ENCODE measurements around the gene CHST9. TPM values are rescaled to one million over a fixed set of nuclear protein-coding genes. Genes with fewer than 3 reads are reported as not detected.

Gene CHST9
- total RNA-seq, 1 donor from 2014 or later: 5.6 TPM

- intact Hi-C loops (cut with DNase I): no loop called here
- H3K27me3 ChIP-seq (ENCODE audit: low read depth): no peaks in the 10 kb centered on the region
- H3K27ac ChIP-seq: no peak overlapping the region
- no peaks in the 10 kb centered on the region for H3K36me3 ChIP-seq
- TF ChIP-seq, protein P1, sequence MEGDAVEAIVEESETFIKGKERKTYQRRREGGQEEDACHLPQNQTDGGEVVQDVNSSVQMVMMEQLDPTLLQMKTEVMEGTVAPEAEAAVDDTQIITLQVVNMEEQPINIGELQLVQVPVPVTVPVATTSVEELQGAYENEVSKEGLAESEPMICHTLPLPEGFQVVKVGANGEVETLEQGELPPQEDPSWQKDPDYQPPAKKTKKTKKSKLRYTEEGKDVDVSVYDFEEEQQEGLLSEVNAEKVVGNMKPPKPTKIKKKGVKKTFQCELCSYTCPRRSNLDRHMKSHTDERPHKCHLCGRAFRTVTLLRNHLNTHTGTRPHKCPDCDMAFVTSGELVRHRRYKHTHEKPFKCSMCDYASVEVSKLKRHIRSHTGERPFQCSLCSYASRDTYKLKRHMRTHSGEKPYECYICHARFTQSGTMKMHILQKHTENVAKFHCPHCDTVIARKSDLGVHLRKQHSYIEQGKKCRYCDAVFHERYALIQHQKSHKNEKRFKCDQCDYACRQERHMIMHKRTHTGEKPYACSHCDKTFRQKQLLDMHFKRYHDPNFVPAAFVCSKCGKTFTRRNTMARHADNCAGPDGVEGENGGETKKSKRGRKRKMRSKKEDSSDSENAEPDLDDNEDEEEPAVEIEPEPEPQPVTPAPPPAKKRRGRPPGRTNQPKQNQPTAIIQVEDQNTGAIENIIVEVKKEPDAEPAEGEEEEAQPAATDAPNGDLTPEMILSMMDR (IDR thresholded peaks at IDR 0.05): no peak
- H3K4me1 ChIP-seq: no peaks in the 10 kb centered on the region
- DNase-seq (no peak), ATAC-seq (no peak)
- no peak overlapping the region for H3K4me3 ChIP-seq
- no peaks in the 10 kb centered on the region for H3K9me3 ChIP-seq
Observed at GRCh38 chr18:27061488-27062095, 123.5 kb downstream of the CHST9 start.

DNA sequence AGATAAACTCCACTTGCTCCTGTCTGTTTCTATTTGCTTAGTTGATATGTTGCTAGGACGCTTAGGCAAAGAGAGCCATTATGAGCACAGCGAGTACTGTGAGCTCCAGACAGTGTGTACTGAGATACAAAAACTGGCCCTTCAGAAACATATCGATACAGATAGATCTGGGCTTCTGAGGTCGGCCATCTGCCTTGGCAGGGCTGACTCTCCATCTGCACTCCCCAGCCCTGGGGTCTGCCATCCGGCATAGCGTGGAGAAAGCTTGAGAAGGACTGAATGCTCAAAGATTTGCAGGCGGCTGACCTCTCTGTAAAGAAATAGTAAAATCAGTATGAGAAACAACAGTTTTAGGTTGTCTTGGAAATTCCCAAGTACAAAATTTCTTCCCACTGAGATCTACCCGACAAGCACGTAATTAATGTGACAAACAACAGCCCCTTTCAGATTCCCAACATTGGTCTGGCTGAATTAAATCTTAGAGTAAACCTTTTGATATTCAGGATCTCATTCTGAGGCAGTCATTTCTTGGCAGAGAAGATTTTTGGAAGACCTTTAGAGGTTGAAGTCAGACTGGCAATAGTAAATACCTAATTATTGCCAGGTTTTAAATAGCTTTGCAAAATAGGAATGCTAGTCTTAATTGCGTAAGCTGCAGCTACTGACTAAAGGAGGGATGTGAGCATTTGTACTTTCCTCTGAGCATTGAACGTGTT, 127.4 kb downstream of the CHST9 start:
- TF ChIP-seq, protein P1 (IDR thresholded peaks at IDR 0.05): no peak
- Histone ChIP-seq H3K27ac (no peak overlapping the region), H3K4me3 (no peak overlapping the region), H3K9me3 (no peaks in the 10 kb centered on the region), H3K27me3 (ENCODE audit: low read depth) (no peaks in the 10 kb centered on the region), H3K36me3 (no peaks in the 10 kb centered on the region), H3K4me1 (no peaks in the 10 kb centered on the region)
- DNase-seq (no peak), ATAC-seq (peak in 1 of 2 donors; percentile 45)
- intact Hi-C loops (cut with DNase I): no loop called here

GRCh38 chr18:27054926-27055325, 130.2 kb downstream of the CHST9 start:
- TF ChIP-seq, protein P1 (IDR thresholded peaks at IDR 0.05): no peak
- Histone ChIP-seq H3K27ac (no peak overlapping the region), H3K9me3 (no peaks in the 10 kb centered on the region), H3K36me3 (no peaks in the 10 kb centered on the region), H3K4me3 (no peak overlapping the region), H3K4me1 (no peaks in the 10 kb centered on the region), H3K27me3 (ENCODE audit: low read depth) (no peaks in the 10 kb centered on the region)
- no peak for ATAC-seq
- no peak for DNase-seq
- intact Hi-C loops (cut with DNase I): no loop called here

DNA sequence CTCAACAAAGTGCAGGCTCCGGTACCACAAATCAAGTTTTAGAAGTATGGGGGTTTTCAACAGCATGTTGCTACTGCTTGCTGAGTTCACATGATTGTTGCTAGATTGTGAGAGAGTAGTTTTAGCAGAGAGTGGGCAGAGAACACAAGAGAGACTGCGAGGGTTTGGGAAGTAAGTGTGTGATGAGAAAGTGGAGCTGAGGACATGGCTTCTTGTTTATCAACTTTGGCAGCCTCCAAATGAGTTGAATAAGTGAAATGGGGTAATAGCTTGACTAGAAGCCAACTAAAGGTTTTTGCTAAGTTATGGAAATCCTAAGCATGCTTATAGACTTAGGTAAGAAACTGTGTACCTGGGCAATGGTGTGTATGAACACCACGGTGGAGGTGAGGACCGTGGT, 135.1 kb downstream of the CHST9 start:
- H3K27me3 ChIP-seq (ENCODE audit: low read depth): no peaks in the 10 kb centered on the region
- DNase-seq: no peak
- no peak overlapping the region for H3K4me3 ChIP-seq
- TF ChIP-seq, protein P1 (IDR thresholded peaks at IDR 0.05): no peak
- H3K4me1 ChIP-seq: no peaks in the 10 kb centered on the region
- ATAC-seq: no peak
- no peaks in the 10 kb centered on the region for H3K9me3 ChIP-seq
- intact Hi-C loops (cut with DNase I): no loop called here
- no peak overlapping the region for H3K27ac ChIP-seq
- no peaks in the 10 kb centered on the region for H3K36me3 ChIP-seq

DNA sequence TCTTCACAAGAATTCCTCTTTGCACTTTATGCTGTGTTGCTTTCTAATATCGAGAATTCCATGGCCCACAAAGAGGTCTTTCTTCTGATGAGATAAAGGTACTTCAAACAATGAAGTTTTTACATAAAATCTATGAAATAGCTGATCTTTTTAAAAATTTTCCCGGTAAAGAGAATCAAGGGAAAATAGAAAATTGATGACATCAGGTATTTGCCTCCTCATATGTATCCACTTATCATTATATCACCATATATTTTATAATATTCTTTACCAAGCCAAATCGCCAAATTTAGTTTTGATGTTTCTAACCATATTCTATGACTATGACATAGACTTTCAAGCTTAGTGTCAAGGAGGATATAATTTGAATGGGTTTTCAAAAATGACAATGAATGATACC, 139.8 kb downstream of the CHST9 start:
- no peak for DNase-seq
- no peaks in the 10 kb centered on the region for H3K36me3 ChIP-seq
- TF ChIP-seq, protein P1 (IDR thresholded peaks at IDR 0.05): no peak
- intact Hi-C loops (cut with DNase I): no loop called here
- no peaks in the 10 kb centered on the region for H3K9me3 ChIP-seq
- no peaks in the 10 kb centered on the region for H3K4me1 ChIP-seq
- no peak for ATAC-seq
- H3K27me3 ChIP-seq (ENCODE audit: low read depth): no peaks in the 10 kb centered on the region
- H3K4me3 ChIP-seq: no peak overlapping the region
- H3K27ac ChIP-seq: no peak overlapping the region
